MM.1S (cell line): ENCODE data around the gene RRP1.

Experiments
- DNase-seq: peaks from one replicate; pipeline ENCODE4 v3.0.0-alpha.2; 2015
- H2AFZ ChIP-seq: fragments of 300-600 bp; sonication (generic); 2 replicates; pipeline ENCODE4 v1.6.0; 2016; ENCODE audit warnings: antibody characterized with exemption, low read length
- H3F3A ChIP-seq: fragments of 300-600 bp; sonication (generic); 2 replicates; pipeline ENCODE4 v1.6.1; 2016; ENCODE audit warnings: mild to moderate bottlenecking, antibody characterized with exemption, low read length, moderate library complexity, mixed read lengths; ENCODE audit not compliant: insufficient read depth
- H3K27ac ChIP-seq: fragments of 300-600 bp; sonication (generic); 2 replicates; pipeline ENCODE4 v1.5.1; 2016; ENCODE audit warnings: mild to moderate bottlenecking, low read length
- H3K27me3 ChIP-seq: fragments of 300-600 bp; sonication (generic); replicated peaks from 2 replicates; pipeline ENCODE4 v1.6.0; 2016; ENCODE audit warnings: low read length; ENCODE audit not compliant: insufficient read depth
- H3K36me3 ChIP-seq: fragments of 300-600 bp; sonication (generic); replicated peaks from 2 replicates; pipeline ENCODE4 v1.6.1; 2016; ENCODE audit warnings: mild to moderate bottlenecking, low read length, mixed read lengths; ENCODE audit not compliant: insufficient read depth
- H3K4me1 ChIP-seq: fragments of 300-600 bp; sonication (generic); 2 replicates; pipeline ENCODE4 v1.6.1; 2016; ENCODE audit warnings: low read length, mixed read lengths
- H3K4me2 ChIP-seq: fragments of 300-600 bp; sonication (generic); 2 replicates; pipeline ENCODE4 v1.6.0; 2016; ENCODE audit warnings: low read depth, low read length
- H3K4me3 ChIP-seq: fragments of 300-600 bp; sonication (generic); 2 replicates; pipeline ENCODE4 v1.5.1; 2016; ENCODE audit warnings: low read length, mixed read lengths
- H3K79me2 ChIP-seq: fragments of 300-600 bp; sonication (generic); 2 replicates; pipeline ENCODE4 v1.6.1; 2016; ENCODE audit warnings: mixed run types, low read length, mixed read lengths
- H3K9ac ChIP-seq: fragments of 300-600 bp; sonication (generic); 2 replicates; pipeline ENCODE4 v1.6.1; 2016; ENCODE audit warnings: low read length, mixed read lengths
- H3K9me2 ChIP-seq: fragments of 300-600 bp; sonication (generic); replicated peaks from 2 replicates; pipeline ENCODE4 v1.6.1; 2016; ENCODE audit warnings: mild to moderate bottlenecking, low read length, mixed read lengths; ENCODE audit not compliant: insufficient read depth
- H3K9me3 ChIP-seq: fragments of 300-600 bp; sonication (generic); replicated peaks from 2 replicates; pipeline ENCODE4 v1.6.1; 2016; ENCODE audit warnings: mild to moderate bottlenecking, low read length, mixed read lengths; ENCODE audit not compliant: insufficient read depth
- H4K20me1 ChIP-seq: fragments of 300-600 bp; sonication (generic); 2 replicates; pipeline ENCODE4 v1.6.1; 2016; ENCODE audit warnings: mild to moderate bottlenecking, low read length, moderate library complexity, mixed read lengths; ENCODE audit not compliant: insufficient read depth
- EZH2 ChIP-seq: fragments of 300-600 bp; sonication (generic); optimal IDR thresholded peaks from 2 replicates; pipeline ENCODE3; 2017; ENCODE audit warnings: low read depth, mild to moderate bottlenecking, antibody characterized with exemption, low read length, mixed read lengths
- EZH2phosphoT487 ChIP-seq: fragments of 300-600 bp; sonication (generic); IDR thresholded peaks from 2 replicates; pipeline ENCODE4 v1.6.1; 2018; ENCODE audit warnings: antibody characterized with exemption, low read length
- TF ChIP-seq, protein P1 (sequence below): fragments of 300-600 bp; sonication (generic); IDR thresholded peaks from 2 replicates; pipeline ENCODE4 v1.5.1; 2016; ENCODE audit warnings: antibody characterized with exemption, low read length, mixed read lengths

RRP1 gene

DNA sequence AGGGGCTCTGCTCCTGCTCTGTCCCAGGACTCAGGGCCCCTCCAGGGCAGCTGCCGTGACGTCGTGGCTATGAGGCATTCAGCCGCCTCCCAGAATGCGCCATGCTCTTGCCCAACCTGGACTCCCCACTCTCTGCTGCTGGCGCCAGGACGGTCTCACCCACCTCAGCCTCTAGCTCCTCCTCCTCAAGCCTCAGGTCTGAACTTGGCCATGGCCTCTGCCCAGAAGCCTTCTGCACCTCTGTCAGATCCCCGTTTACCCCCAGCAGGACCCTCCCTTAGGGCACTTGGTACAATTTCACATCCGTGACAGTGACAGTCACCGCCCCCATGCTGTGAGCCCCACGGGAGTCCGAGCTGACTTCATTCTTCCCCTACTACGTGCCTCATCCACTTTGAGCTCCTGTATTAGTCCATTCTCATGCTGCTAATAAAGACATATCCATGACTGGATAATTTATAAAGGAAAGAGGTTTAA, 18.1 kb upstream of the RRP1 start:
- Histone ChIP-seq H3K79me2 (peaks cover 29% of the 10 kb centered on the region), H3K4me3 (no peak overlapping the region), H2AFZ (no peak overlapping the region), H3K4me2 (no peak overlapping the region), H3K27me3 (no peaks in the 10 kb centered on the region), H3K27ac (no peak overlapping the region), H3K9me3 (no peaks in the 10 kb centered on the region), H3K9ac (no peak overlapping the region), H3K36me3 (peaks cover 18% of the 10 kb centered on the region), H3K9me2 (no peaks in the 10 kb centered on the region), H3K4me1 (0 out of 2 replicates have a peak, but pooled peaks cover 7% of the 10 kb centered on the region), H3F3A (peaks cover 43% of the 10 kb centered on the region), H4K20me1 (peaks cover 6% of the 10 kb centered on the region; the same call in 1 of the 2 replicates)
- TF ChIP-seq EZH2 = no peak
- DNase-seq = no peak

DNA sequence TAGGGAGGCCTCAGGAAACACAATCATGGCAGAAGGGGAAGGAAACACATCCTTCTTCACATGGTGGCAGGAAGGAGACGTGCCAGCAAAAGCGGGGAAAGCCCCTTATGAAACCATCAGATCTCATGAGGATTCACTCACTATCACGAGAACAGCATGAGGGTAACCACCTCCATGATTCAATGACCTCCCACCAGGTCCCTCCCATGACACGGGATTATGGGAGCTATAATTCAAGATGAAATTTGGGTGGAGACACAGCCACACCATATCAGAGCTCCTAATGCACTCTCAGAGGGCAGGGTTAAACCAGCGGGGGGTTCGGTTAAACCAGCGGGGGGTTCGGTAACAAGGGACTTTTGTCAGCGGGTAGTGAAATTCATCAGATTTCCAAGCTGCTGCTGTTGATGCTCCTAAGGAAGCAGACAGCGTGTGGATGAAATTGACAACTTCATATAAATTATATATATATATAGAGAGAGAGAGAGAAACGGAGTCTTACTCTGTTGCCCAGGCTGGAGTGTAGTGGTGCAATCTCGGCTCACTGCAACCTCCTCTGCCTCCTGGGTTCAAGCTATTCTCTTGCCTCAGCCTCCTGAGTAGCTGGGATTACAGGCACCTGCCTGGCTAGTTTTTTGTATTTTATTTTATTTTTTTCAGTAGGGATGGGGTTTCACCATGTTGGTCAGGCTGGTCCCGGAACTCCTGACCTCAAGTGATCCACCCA, 17.5 kb upstream of the RRP1 start:
- no peak overlapping the region for H3K4me2 ChIP-seq
- H2AFZ ChIP-seq = no peak overlapping the region
- no peak for DNase-seq
- peaks cover 18% of the 10 kb centered on the region for H3K36me3 ChIP-seq
- H3K9me2 ChIP-seq = no peaks in the 10 kb centered on the region
- no peak for TF ChIP-seq EZH2phosphoT487
- TF ChIP-seq, protein P1, sequence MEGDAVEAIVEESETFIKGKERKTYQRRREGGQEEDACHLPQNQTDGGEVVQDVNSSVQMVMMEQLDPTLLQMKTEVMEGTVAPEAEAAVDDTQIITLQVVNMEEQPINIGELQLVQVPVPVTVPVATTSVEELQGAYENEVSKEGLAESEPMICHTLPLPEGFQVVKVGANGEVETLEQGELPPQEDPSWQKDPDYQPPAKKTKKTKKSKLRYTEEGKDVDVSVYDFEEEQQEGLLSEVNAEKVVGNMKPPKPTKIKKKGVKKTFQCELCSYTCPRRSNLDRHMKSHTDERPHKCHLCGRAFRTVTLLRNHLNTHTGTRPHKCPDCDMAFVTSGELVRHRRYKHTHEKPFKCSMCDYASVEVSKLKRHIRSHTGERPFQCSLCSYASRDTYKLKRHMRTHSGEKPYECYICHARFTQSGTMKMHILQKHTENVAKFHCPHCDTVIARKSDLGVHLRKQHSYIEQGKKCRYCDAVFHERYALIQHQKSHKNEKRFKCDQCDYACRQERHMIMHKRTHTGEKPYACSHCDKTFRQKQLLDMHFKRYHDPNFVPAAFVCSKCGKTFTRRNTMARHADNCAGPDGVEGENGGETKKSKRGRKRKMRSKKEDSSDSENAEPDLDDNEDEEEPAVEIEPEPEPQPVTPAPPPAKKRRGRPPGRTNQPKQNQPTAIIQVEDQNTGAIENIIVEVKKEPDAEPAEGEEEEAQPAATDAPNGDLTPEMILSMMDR = no peak
- no peaks in the 10 kb centered on the region for H3K9me3 ChIP-seq
- H3K9ac ChIP-seq = no peak overlapping the region
- 0 out of 2 replicates have a peak, but pooled peaks cover 7% of the 10 kb centered on the region for H3K4me1 ChIP-seq
- H4K20me1 ChIP-seq = peaks cover 6% of the 10 kb centered on the region; the same call in 1 of the 2 replicates
- no peak overlapping the region for H3K27ac ChIP-seq
- no peaks in the 10 kb centered on the region for H3K27me3 ChIP-seq
- H3F3A ChIP-seq = peaks cover 43% of the 10 kb centered on the region
- H3K4me3 ChIP-seq = no peak overlapping the region
- H3K79me2 ChIP-seq = peaks cover 33% of the 10 kb centered on the region

DNA sequence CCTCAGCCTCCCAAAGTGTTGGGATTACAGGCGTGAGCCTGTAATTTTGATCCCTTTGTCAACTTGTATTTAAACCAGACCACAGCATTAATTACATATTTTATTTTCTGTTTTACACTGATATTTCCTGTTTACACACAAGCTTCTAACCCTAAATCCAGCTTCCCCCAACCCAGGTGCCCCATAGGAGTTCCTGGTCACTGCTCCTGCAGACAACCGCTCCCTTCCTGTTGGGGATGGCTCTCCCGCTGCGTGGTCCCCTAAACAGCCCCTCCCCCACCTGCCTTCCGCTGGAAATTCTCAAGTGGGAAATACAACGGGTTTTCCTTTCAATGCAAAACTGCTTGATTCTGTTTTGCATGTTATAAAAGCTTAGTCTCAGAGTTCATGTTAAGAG, 17.0 kb upstream of the RRP1 start:
- Histone ChIP-seq H3K36me3 (peaks cover 18% of the 10 kb centered on the region), H3K9me2 (no peaks in the 10 kb centered on the region), H3K4me1 (0 out of 2 replicates have a peak, but pooled peaks cover 7% of the 10 kb centered on the region), H3K4me3 (no peak overlapping the region), H4K20me1 (peaks cover 6% of the 10 kb centered on the region; the same call in 1 of the 2 replicates), H3K9ac (no peak overlapping the region), H3K9me3 (no peaks in the 10 kb centered on the region), H3K27ac (no peak overlapping the region), H2AFZ (no peak overlapping the region), H3F3A (peaks cover 43% of the 10 kb centered on the region), H3K79me2 (peaks cover 33% of the 10 kb centered on the region), H3K4me2 (no peak overlapping the region), H3K27me3 (no peaks in the 10 kb centered on the region)
- TF ChIP-seq EZH2phosphoT487 (no peak), EZH2 (no peak)
- TF ChIP-seq, protein P1 = no peak
- DNase-seq = no peak

DNA sequence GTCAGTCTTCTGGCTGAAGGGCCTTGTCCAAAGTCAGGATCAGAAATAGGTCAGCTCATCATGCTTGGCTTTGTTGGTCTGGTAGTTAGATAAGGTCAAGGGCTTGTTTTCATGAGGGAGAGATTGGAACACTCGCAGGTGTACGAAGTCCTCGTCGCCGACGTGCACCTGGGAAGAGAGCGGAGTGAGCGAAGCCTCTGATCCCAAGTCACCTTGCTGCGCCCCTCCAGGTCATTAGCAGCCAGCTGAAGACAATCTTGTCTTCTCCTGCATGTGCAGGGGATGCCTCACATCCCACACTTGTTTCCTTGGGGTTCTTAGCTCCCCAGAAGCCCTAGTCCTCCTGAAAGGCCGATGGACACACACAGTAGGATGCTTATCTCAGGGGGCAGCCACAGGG, 15.2 kb upstream of the RRP1 start:
- Histone ChIP-seq H3K27ac (no peak overlapping the region), H3K9me2 (no peaks in the 10 kb centered on the region), H3K4me2 (peak overlapping the region; percentile 63; the same call in 1 of the 2 replicates), H3F3A (peaks cover 55% of the 10 kb centered on the region), H3K4me1 (peaks cover 23% of the 10 kb centered on the region), H3K27me3 (no peaks in the 10 kb centered on the region), H2AFZ (no peak overlapping the region), H3K9me3 (no peaks in the 10 kb centered on the region), H3K36me3 (peaks cover 18% of the 10 kb centered on the region), H3K79me2 (peaks cover 33% of the 10 kb centered on the region), H3K9ac (no peak overlapping the region), H4K20me1 (peaks cover 6% of the 10 kb centered on the region; the same call in 1 of the 2 replicates), H3K4me3 (no peak overlapping the region)
- no peak for DNase-seq
- TF ChIP-seq EZH2 = no peak
- TF ChIP-seq, protein P1 = no peak
- TF ChIP-seq EZH2phosphoT487 = no peak
